SU-DHL-6 (cell line): ENCODE results near the gene MANEAL.

ENCODE experiments used
- EZH2phosphoT487 ChIP-seq: fragments of 200-600 bp; sonication (generic), shearing (Covaris generic); conservative IDR thresholded peaks from 2 replicates; pipeline ENCODE4 v1.6.1; 2018; ENCODE audit warnings: mild to moderate bottlenecking, antibody characterized with exemption, low read length, moderate library complexity, mixed read lengths
- TF ChIP-seq, protein P1 (sequence below): fragments of 200-600 bp; sonication (generic); IDR thresholded peaks from one replicate; pipeline ENCODE4 v1.5.1; 2017; ENCODE audit warnings: antibody characterized with exemption, mild to moderate bottlenecking, low read length, moderate library complexity; ENCODE audit not compliant: insufficient read depth, poor library complexity, severe bottlenecking

DNA sequence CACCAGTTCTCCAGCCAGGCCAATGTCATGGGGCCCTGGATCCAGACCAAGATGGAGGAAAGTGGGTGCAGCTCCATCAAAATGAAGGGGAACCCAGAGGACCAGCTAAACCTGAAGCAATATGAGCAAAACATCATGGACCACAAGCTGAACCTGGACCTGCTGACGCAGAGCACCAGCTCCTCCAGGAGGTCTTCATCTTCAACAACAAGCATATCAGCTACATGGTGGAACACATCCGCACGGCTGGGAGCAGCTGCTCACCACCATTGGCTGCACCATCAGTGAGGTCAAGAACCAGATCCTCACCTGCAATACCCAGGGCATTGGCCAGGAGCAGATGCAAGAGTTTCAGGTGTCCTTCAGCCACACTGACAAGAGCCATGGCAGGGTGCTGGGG lies 15.0 kb upstream of the MANEAL start:
- TF ChIP-seq, protein P1, sequence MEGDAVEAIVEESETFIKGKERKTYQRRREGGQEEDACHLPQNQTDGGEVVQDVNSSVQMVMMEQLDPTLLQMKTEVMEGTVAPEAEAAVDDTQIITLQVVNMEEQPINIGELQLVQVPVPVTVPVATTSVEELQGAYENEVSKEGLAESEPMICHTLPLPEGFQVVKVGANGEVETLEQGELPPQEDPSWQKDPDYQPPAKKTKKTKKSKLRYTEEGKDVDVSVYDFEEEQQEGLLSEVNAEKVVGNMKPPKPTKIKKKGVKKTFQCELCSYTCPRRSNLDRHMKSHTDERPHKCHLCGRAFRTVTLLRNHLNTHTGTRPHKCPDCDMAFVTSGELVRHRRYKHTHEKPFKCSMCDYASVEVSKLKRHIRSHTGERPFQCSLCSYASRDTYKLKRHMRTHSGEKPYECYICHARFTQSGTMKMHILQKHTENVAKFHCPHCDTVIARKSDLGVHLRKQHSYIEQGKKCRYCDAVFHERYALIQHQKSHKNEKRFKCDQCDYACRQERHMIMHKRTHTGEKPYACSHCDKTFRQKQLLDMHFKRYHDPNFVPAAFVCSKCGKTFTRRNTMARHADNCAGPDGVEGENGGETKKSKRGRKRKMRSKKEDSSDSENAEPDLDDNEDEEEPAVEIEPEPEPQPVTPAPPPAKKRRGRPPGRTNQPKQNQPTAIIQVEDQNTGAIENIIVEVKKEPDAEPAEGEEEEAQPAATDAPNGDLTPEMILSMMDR: no peak
- no peak for TF ChIP-seq EZH2phosphoT487
